ENCODE results near the gene TERB1.
A peak's percentile ranks its signal among the peaks of the same experiment; 100 is the strongest.

Gene TERB1

GRCh38 chr16:66741950-66742808 lies 59.2 kb downstream of the TERB1 start:
- no peak for DNase-seq

- no peak for DNase-seq
Measured at GRCh38 chr16:66741169-66741900, 60.0 kb downstream of the TERB1 start.

GRCh38 chr16:66740533-66740932 lies 60.9 kb downstream of the TERB1 start:
- no peak for DNase-seq

- peak in 1 of 2 experiments; percentile 16 for DNase-seq
Measured at GRCh38 chr16:66740010-66740409, 61.4 kb downstream of the TERB1 start.

- no peak for DNase-seq
Measured at GRCh38 chr16:66735891-66736290, 65.5 kb downstream of the TERB1 start.

GRCh38 chr16:66731101-66731500 lies 70.3 kb downstream of the TERB1 start:
- no peak for DNase-seq

- DNase-seq: no peak
Measured at GRCh38 chr16:66728804-66729203, 72.6 kb downstream of the TERB1 start.

GRCh38 chr16:66728117-66728787 lies 73.1 kb downstream of the TERB1 start:
- no peak for DNase-seq

GRCh38 chr16:66720766-66721165 lies 80.6 kb downstream of the TERB1 start:
- no peak for DNase-seq

GRCh38 chr16:66719246-66719645 lies 82.1 kb downstream of the TERB1 start:
- no peak for DNase-seq

GRCh38 chr16:66717776-66718175 lies 83.6 kb downstream of the TERB1 start:
- DNase-seq: no peak

GRCh38 chr16:66717112-66717675 lies 84.2 kb downstream of the TERB1 start:
- DNase-seq: no peak

- DNase-seq: no peak
Measured at GRCh38 chr16:66714654-66715307, 86.6 kb downstream of the TERB1 start.

- no peak for DNase-seq
Measured at GRCh38 chr16:66714062-66714461, 87.3 kb downstream of the TERB1 start.

- DNase-seq: no peak
Measured at GRCh38 chr16:66713076-66713475, 88.3 kb downstream of the TERB1 start.

GRCh38 chr16:66712512-66712911 lies 88.9 kb downstream of the TERB1 start:
- no peak for DNase-seq

GRCh38 chr16:66711581-66711980 lies 89.8 kb downstream of the TERB1 start:
- DNase-seq: no peak

- no peak for DNase-seq
Measured at GRCh38 chr16:66706506-66706880, 94.9 kb downstream of the TERB1 start.

- no peak for DNase-seq
Measured at GRCh38 chr16:66705790-66706505, 95.4 kb downstream of the TERB1 start.
